Measurements from ENCODE around the gene DCP1B.

The DCP1B gene

GRCh38 chr12:2003676-2004112 is 563 bp downstream of the DCP1B start:
- DNase-seq, result no peak
- Histone ChIP-seq H3K27ac (ENCODE audit: insufficient read depth, low read length, poor library complexity, severe bottlenecking) (peak overlapping the region; percentile 86), H3K4me1 (ENCODE audit: control insufficient read depth, insufficient read depth, low read length, poor library complexity, severe bottlenecking) (peaks cover 5% of the 10 kb centered on the region), H3K36me3 (ENCODE audit: control insufficient read depth, insufficient read depth, low read length) (no peaks in the 10 kb centered on the region), H3K9me3 (ENCODE audit: control insufficient read depth, low read length) (no peaks in the 10 kb centered on the region), H3K4me3 (ENCODE audit: insufficient read depth, low read depth, low read length, poor library complexity, severe bottlenecking) (peak overlapping the region; percentile 94), H3K27me3 (replicated peaks; ENCODE audit: control insufficient read depth, insufficient read depth, low read length, poor library complexity, severe bottlenecking) (no peaks in the 10 kb centered on the region)

- H3K36me3 ChIP-seq (ENCODE audit: control insufficient read depth, insufficient read depth, low read length), result peaks cover 8% of the 10 kb centered on the region
- H3K4me1 ChIP-seq (ENCODE audit: control insufficient read depth, insufficient read depth, low read length, poor library complexity, severe bottlenecking), result no peaks in the 10 kb centered on the region
- no peak overlapping the region for H3K4me3 ChIP-seq (ENCODE audit: insufficient read depth, low read depth, low read length, poor library complexity, severe bottlenecking)
- DNase-seq, result no peak
- no peaks in the 10 kb centered on the region for H3K27me3 ChIP-seq (replicated peaks; ENCODE audit: control insufficient read depth, insufficient read depth, low read length, poor library complexity, severe bottlenecking)
- no peaks in the 10 kb centered on the region for H3K9me3 ChIP-seq (ENCODE audit: control insufficient read depth, low read length)
- no peak overlapping the region for H3K27ac ChIP-seq (ENCODE audit: insufficient read depth, low read length, poor library complexity, severe bottlenecking)
These were observed 8.9 kb downstream of the DCP1B start for GRCh38 chr12:1995205-1995896.

GRCh38 chr12:1994429-1995143 is 9.7 kb downstream of the DCP1B start:
- no peak for DNase-seq
- H3K4me3 ChIP-seq (ENCODE audit: insufficient read depth, low read depth, low read length, poor library complexity, severe bottlenecking), result no peak overlapping the region
- H3K36me3 ChIP-seq (ENCODE audit: control insufficient read depth, insufficient read depth, low read length), result peaks cover 12% of the 10 kb centered on the region

DNA sequence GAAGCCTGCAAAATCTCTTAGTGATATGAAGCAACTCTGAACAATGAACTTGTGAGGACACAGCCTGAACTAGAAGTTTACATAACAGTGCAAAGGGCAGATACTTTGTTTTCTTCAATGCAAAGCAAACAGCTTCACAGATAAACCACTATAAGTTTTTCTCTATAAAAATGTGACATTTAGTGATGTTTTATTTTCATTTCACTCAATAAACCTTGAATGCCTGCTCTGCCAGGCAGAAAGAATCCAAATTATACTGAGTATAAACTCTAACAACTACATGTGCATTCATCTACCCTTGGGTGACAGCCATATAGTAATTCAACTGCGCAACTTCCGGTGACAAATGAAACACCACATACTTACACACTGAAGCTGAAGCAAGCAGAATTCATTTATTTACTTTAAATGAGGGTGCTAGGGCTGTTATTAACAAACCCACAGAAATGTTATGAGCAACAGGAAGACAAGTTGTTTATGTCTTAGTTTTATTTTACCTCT is 10.3 kb downstream of the DCP1B start:
- Histone ChIP-seq H3K27me3 (replicated peaks; ENCODE audit: control insufficient read depth, insufficient read depth, low read length, poor library complexity, severe bottlenecking) (no peaks in the 10 kb centered on the region), H3K36me3 (ENCODE audit: control insufficient read depth, insufficient read depth, low read length) (peaks cover 14% of the 10 kb centered on the region), H3K4me1 (ENCODE audit: control insufficient read depth, insufficient read depth, low read length, poor library complexity, severe bottlenecking) (no peaks in the 10 kb centered on the region), H3K4me3 (ENCODE audit: insufficient read depth, low read depth, low read length, poor library complexity, severe bottlenecking) (no peak overlapping the region), H3K9me3 (ENCODE audit: control insufficient read depth, low read length) (no peaks in the 10 kb centered on the region), H3K27ac (ENCODE audit: insufficient read depth, low read length, poor library complexity, severe bottlenecking) (peak overlapping the region; percentile 2)
- DNase-seq, result peak in 2 of 3 donors; percentile 9 to 11

More at GRCh38 chr12:1994429-1995143, 9.7 kb downstream of the DCP1B start:
- Histone ChIP-seq H3K27me3 (replicated peaks; ENCODE audit: control insufficient read depth, insufficient read depth, low read length, poor library complexity, severe bottlenecking) (no peaks in the 10 kb centered on the region), H3K9me3 (ENCODE audit: control insufficient read depth, low read length) (no peaks in the 10 kb centered on the region), H3K4me1 (ENCODE audit: control insufficient read depth, insufficient read depth, low read length, poor library complexity, severe bottlenecking) (no peaks in the 10 kb centered on the region), H3K27ac (ENCODE audit: insufficient read depth, low read length, poor library complexity, severe bottlenecking) (peak overlapping the region; percentile 2)

- H3K27ac ChIP-seq (ENCODE audit: insufficient read depth, low read length, poor library complexity, severe bottlenecking), result no peak overlapping the region
- H3K4me3 ChIP-seq (ENCODE audit: insufficient read depth, low read depth, low read length, poor library complexity, severe bottlenecking), result no peak overlapping the region
- DNase-seq, result no peak
- H3K9me3 ChIP-seq (ENCODE audit: control insufficient read depth, low read length), result no peaks in the 10 kb centered on the region
- no peaks in the 10 kb centered on the region for H3K4me1 ChIP-seq (ENCODE audit: control insufficient read depth, insufficient read depth, low read length, poor library complexity, severe bottlenecking)
- H3K36me3 ChIP-seq (ENCODE audit: control insufficient read depth, insufficient read depth, low read length), result peaks cover 19% of the 10 kb centered on the region
- H3K27me3 ChIP-seq (replicated peaks; ENCODE audit: control insufficient read depth, insufficient read depth, low read length, poor library complexity, severe bottlenecking), result no peaks in the 10 kb centered on the region
These were observed 10.9 kb downstream of the DCP1B start for GRCh38 chr12:1993341-1993740.

DNA sequence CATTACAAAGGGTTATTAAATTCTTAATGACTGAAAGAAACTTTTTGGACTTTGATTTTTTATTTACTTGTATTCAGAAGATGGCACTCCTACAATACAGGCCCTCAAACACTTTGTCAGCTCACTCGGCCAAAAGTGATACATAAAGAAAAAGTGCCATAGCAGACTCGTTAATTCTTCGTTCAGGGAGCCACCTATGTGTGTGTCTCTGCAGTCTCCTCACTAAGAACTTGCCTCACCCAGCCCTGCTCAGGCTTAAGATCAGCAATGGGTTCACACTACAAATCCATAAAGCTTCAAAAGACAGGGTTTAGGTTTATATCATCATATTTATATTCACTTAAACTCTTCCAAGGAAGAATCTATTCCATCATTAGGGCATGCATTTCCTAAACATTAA is 11.5 kb downstream of the DCP1B start:
- H3K27me3 ChIP-seq (replicated peaks; ENCODE audit: control insufficient read depth, insufficient read depth, low read length, poor library complexity, severe bottlenecking), result no peaks in the 10 kb centered on the region
- no peak overlapping the region for H3K4me3 ChIP-seq (ENCODE audit: insufficient read depth, low read depth, low read length, poor library complexity, severe bottlenecking)
- H3K36me3 ChIP-seq (ENCODE audit: control insufficient read depth, insufficient read depth, low read length), result peaks cover 19% of the 10 kb centered on the region
- H3K9me3 ChIP-seq (ENCODE audit: control insufficient read depth, low read length), result no peaks in the 10 kb centered on the region
- DNase-seq, result no peak
- H3K4me1 ChIP-seq (ENCODE audit: control insufficient read depth, insufficient read depth, low read length, poor library complexity, severe bottlenecking), result no peaks in the 10 kb centered on the region
- H3K27ac ChIP-seq (ENCODE audit: insufficient read depth, low read length, poor library complexity, severe bottlenecking), result no peak overlapping the region

GRCh38 chr12:1989111-1989510 is 15.1 kb downstream of the DCP1B start:
- H3K4me3 ChIP-seq (ENCODE audit: insufficient read depth, low read depth, low read length, poor library complexity, severe bottlenecking), result no peak overlapping the region
- no peaks in the 10 kb centered on the region for H3K27me3 ChIP-seq (replicated peaks; ENCODE audit: control insufficient read depth, insufficient read depth, low read length, poor library complexity, severe bottlenecking)
- H3K4me1 ChIP-seq (ENCODE audit: control insufficient read depth, insufficient read depth, low read length, poor library complexity, severe bottlenecking), result no peaks in the 10 kb centered on the region
- no peak for DNase-seq
- H3K9me3 ChIP-seq (ENCODE audit: control insufficient read depth, low read length), result peaks cover 7% of the 10 kb centered on the region
- peaks cover 25% of the 10 kb centered on the region for H3K36me3 ChIP-seq (ENCODE audit: control insufficient read depth, insufficient read depth, low read length)
- no peak overlapping the region for H3K27ac ChIP-seq (ENCODE audit: insufficient read depth, low read length, poor library complexity, severe bottlenecking)

DNA sequence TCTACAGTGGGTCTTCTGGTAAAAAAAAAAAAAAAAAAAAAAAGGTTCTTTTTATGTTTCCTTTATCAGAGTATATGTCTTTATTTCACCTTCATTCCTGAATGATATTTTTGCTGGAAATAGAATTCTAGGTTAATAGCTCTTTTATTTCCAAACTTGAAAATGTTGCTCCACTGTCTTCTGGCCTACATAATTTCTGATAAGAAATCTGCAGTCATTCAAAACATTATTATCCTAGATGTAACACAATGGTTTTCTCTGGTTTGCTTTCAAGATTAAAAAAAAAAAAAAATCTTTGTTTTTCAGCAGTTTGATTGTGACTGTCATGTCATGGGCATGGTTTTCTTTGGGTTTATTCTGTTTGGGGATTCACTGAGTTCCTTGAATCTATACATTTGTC is 19.5 kb downstream of the DCP1B start:
- Histone ChIP-seq H3K27me3 (replicated peaks; ENCODE audit: control insufficient read depth, insufficient read depth, low read length, poor library complexity, severe bottlenecking) (no peaks in the 10 kb centered on the region), H3K4me3 (ENCODE audit: insufficient read depth, low read depth, low read length, poor library complexity, severe bottlenecking) (no peak overlapping the region), H3K9me3 (ENCODE audit: control insufficient read depth, low read length) (peaks cover 7% of the 10 kb centered on the region), H3K36me3 (ENCODE audit: control insufficient read depth, insufficient read depth, low read length) (peaks cover 16% of the 10 kb centered on the region), H3K27ac (ENCODE audit: insufficient read depth, low read length, poor library complexity, severe bottlenecking) (no peak overlapping the region), H3K4me1 (ENCODE audit: control insufficient read depth, insufficient read depth, low read length, poor library complexity, severe bottlenecking) (no peaks in the 10 kb centered on the region)
- no peak for DNase-seq

DNA sequence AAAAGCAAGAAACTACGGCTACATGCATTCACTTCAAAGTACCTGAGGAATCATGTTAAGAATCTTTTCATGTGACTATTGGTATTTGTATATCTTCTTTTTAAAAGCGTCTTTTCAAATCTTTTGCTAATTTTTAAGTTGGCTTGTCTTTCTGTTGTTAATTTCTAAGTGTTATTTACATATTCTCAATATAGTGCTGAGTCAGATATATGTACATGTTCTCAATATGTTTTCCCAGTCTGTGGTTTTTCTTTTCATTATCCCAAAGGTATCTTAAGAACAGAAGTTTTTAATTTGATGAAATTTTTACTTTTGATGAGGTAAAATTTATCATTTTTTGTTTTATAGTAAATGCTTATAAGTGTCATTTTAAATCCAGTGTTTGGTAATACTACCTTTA is 24.0 kb downstream of the DCP1B start:
- no peak overlapping the region for H3K27ac ChIP-seq (ENCODE audit: insufficient read depth, low read length, poor library complexity, severe bottlenecking)
- H3K36me3 ChIP-seq (ENCODE audit: control insufficient read depth, insufficient read depth, low read length), result peaks cover 8% of the 10 kb centered on the region

More for the DNA sequence above, 24.0 kb downstream of the DCP1B start:
- Histone ChIP-seq H3K27me3 (replicated peaks; ENCODE audit: control insufficient read depth, insufficient read depth, low read length, poor library complexity, severe bottlenecking) (no peaks in the 10 kb centered on the region), H3K4me1 (ENCODE audit: control insufficient read depth, insufficient read depth, low read length, poor library complexity, severe bottlenecking) (no peaks in the 10 kb centered on the region), H3K4me3 (ENCODE audit: insufficient read depth, low read depth, low read length, poor library complexity, severe bottlenecking) (no peak overlapping the region), H3K9me3 (ENCODE audit: control insufficient read depth, low read length) (peaks cover 6% of the 10 kb centered on the region)
- no peak for DNase-seq
